Measurements from ENCODE around the gene RARRES1.

DNA sequence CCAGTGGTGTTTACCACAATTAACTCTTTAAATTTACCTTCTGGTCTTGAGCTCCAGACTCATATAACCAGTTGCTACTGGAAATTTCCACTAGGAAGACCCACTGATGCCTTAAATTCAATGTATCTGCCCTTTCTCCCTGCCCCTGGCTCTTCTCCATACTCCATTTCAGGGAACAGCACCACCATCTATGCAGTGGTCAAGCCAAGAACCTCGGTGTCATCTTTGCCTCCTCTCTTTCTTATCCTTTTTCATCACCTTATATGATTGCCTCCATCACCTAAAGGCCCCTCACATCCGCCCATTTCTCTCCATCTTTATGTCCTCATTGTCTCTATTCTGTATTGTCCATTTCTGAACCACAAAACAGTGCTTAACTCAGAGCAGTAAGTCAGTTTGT, 48.9 kb upstream of the RARRES1 start:
- TF ChIP-seq POLR2AphosphoS5 (IDR thresholded peaks at IDR 0.05) (no peak), POLR2A (IDR thresholded peaks at IDR 0.05) (no peak)
- TF ChIP-seq, protein P1, sequence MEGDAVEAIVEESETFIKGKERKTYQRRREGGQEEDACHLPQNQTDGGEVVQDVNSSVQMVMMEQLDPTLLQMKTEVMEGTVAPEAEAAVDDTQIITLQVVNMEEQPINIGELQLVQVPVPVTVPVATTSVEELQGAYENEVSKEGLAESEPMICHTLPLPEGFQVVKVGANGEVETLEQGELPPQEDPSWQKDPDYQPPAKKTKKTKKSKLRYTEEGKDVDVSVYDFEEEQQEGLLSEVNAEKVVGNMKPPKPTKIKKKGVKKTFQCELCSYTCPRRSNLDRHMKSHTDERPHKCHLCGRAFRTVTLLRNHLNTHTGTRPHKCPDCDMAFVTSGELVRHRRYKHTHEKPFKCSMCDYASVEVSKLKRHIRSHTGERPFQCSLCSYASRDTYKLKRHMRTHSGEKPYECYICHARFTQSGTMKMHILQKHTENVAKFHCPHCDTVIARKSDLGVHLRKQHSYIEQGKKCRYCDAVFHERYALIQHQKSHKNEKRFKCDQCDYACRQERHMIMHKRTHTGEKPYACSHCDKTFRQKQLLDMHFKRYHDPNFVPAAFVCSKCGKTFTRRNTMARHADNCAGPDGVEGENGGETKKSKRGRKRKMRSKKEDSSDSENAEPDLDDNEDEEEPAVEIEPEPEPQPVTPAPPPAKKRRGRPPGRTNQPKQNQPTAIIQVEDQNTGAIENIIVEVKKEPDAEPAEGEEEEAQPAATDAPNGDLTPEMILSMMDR (IDR thresholded peaks at IDR 0.05), result no peak

Data from stomach (tissue), 4 donors.